HG02870 (cell line): ENCODE measurements around the gene AGMAT.

Experiments
- ATAC-seq: cut with Tn5 transposase; IDR thresholded peaks from one replicate; pipeline ENCODE4 v1.9.1; 2021; ENCODE audit warnings: mild to moderate bottlenecking, moderate library complexity; ENCODE audit not compliant: unreplicated experiment

AGMAT gene

GRCh38 chr1:15584489-15585363, at the start of gene AGMAT:
TSS of gene AGMAT (minus strand) at chr1:15585051. CDS start at chr1:15584967, 84 bp downstream.
- ATAC-seq, result no peak

- no peak for ATAC-seq
These were observed 49.0 kb upstream of the AGMAT start for GRCh38 chr1:15633756-15634420.

- ATAC-seq, result no peak
These were observed 43.2 kb upstream of the AGMAT start for GRCh38 chr1:15628003-15628402.

GRCh38 chr1:15627343-15627988, 42.6 kb upstream of the AGMAT start:
- ATAC-seq, result no peak

GRCh38 chr1:15626269-15626950, 41.6 kb upstream of the AGMAT start:
- no peak for ATAC-seq

GRCh38 chr1:15625056-15625917, 40.4 kb upstream of the AGMAT start:
- no peak for ATAC-seq

DNA sequence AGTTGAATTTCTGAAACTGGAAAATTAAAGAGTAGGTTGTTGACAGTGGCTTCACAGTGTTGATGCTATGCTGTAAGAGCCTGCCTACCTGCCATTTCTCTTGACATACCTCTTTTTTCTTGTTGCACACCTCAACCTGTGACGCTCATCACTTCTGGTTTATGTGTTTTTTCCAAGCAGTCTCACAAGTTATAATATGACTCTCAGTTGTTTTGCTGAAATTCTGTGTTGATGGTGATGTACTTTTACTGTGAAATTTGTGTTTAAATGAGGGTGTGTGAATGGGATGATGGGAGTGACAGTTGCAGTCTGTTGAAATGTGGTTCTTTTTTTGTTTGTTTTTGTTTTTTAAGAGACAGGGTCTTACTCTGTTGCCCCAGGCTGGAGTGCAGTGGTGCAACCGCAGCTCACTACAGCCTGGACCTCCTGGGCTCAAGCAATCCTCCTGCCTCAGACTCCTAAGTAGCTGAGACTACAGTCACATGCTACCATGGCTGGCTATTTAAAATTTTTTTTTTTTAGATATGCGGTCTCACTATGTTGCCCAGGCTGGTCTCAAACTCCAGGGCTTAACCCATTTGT, 39.4 kb upstream of the AGMAT start:
- no peak for ATAC-seq

DNA sequence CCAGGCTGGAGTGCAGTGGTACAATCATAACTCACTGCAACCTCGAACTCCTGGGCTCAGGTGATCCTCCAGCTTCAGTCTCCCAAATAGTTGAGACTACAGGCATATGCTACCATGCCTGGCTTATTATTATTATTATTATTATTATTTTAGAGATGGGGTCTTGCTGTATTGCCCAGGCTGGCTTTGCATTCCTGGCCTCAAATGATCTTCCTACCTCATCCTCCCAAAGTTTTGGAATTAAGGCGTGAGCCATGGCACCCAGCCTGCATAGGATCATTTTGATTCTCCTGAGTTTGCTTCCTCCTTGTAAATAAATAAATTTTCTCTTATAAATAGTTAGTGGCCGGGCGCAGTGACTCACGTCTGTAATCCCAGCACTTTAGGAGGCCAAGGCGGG, 38.6 kb upstream of the AGMAT start:
- no peak for ATAC-seq

- ATAC-seq, result no peak
These were observed 38.0 kb upstream of the AGMAT start for GRCh38 chr1:15622712-15623373.

DNA sequence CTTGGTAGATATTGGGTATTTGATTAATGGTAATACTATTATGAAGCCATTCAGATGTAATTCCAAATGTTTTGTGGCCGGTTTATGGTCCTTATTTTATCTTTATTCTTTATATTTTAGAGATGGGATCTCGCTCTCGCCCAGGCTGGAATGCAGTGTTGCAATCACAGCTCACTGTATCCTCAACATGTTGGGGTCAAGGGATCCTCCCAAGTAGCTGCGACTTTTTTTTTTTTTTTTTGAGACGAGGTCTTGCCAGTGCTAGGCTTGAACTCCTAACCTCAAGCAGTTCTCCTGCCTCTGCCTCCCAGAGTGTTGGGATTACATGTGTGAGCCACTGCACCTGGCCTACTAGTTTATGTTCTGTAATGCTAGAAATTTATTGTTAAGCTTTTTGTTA, 37.1 kb upstream of the AGMAT start:
- ATAC-seq, result no peak

DNA sequence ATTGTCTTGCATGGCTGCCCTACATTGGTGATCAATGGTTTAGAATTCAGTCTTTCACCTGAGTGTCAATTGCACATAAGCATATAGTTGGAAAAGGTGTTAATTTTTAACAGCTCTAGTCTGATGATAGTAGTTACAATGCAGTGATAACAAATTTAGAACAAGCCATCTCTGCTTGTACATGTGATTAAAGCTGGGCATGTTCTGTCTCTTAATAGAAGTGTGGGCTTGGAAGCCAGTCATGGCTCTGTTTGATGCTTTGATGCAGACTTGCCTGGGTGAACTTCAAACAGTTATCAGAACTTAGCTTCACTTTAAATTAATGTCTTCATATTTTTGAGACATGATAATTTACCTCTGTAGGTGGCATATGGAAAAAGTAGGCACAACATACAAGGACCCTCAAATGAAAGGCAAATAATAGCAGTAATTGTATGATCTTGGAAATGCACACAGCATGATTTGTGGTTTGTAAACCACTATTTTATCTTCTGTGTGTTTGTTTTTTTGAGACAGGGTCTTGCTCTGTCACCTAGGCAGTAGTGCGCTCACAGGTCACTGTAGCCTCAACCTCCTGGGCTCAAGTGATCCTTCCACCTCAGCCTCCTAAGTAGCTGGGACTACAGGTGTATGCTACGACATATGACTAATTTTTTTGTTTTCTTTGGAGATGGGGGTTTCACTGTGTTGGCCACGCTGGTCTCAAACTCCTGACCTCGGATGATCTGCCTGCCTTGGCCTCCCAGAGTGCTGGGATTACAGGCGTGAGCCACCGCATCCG, 36.2 kb upstream of the AGMAT start:
- no peak for ATAC-seq

- no peak for ATAC-seq
These were observed 35.3 kb upstream of the AGMAT start for GRCh38 chr1:15620155-15620545.

GRCh38 chr1:15618655-15619525, 34.0 kb upstream of the AGMAT start:
- ATAC-seq, result no peak

GRCh38 chr1:15618077-15618654, 33.3 kb upstream of the AGMAT start:
- ATAC-seq, result no peak

DNA sequence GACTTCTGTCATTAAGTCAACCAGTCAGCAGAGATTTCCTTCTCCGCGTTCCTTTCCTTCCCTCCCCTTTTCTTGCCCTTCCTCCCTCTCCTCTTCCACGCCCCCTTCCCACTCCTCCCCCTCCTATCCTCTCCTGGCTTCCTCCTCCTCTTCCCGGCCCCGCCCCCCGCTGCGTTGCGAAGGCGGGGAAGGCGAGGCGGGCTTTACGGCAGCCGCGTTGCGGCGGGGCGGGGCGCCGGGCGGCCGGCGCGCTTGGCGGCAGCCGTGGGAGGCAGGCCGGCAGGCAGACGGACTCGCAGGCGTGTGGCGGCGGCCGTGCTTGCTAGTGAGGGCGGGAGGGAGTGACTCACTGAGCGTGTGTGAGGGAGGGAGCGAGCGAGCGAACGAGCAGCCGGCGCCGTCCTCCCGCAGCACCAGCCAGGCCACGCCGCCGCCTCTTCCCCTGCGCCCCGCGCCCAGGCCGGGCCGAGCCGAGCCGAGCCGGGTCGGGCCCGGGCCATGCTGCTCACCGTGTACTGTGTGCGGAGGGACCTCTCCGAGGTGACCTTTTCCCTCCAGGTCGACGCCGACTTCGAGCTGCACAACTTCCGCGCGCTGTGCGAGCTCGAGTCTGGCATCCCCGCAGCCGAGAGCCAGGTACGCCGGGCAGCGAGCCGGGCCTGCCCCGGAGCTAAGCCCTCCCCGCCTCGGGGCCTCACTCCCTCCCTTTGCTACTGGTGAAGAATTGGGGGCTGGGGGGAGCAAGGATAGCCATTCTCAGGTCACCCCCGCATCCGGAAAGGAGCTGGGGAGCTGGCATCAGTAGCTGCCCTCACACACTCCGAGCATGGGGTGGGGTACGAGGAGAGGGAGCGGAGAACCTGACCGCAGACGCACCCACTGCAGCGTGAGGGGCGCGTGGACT, 32.6 kb upstream of the AGMAT start, which contains the start of gene DDI2:
Gene DDI2 (plus strand): TSS at position 286 of the 904 bp plus-strand sequence. CDS start 213 bp downstream, at position 499.
- ATAC-seq, result peak; percentile 56
